Caco-2 (cell line): ENCODE measurements around the gene DNAJA3. TPM values are rescaled to one million over a fixed set of nuclear protein-coding genes. Genes with fewer than 3 reads are reported as not detected.

Experiments
- BruUV-seq: library from RNA; stranded (reverse); fragments of 400-500 nt; replicated peaks from 2 replicates; lab custom pipeline; 2021; lab: Mats Ljungman, UMichigan
- CTCF ChIA-PET: fragments of 300-600 bp; sonication (Branson Sonifier 250); formaldehyde crosslinking; loops from one replicate; lab custom pipeline; 2022; ENCODE audit warnings: antibody characterized with exemption; lab: Charles Lee
- POLR2A ChIA-PET: fragments of 300-600 bp; sonication (Branson Sonifier 250); formaldehyde crosslinking; loops from one replicate; lab custom pipeline; 2022; ENCODE audit warnings: antibody characterized with exemption; lab: Charles Lee
- DNase-seq, 2 experiments: peaks; one replicate each; pipeline versions ENCODE4 v3.0.0 to v3.0.0-alpha.2; 2020 to 2022
- H3K27me3 ChIP-seq: replicated peaks from 2 replicates; pipeline ENCODE4 v1.6.0; 2011; ENCODE audit warnings: low read length; ENCODE audit not compliant: control insufficient read depth, insufficient read depth
- H3K36me3 ChIP-seq: 2 replicates; pipeline ENCODE4 v1.5.1; 2011; ENCODE audit warnings: low read length; ENCODE audit not compliant: control insufficient read depth, insufficient read depth
- H3K4me1 ChIP-seq: fragments of 250-450 bp; sonication (Bioruptor Pico); 2 replicates; pipeline ENCODE4 v1.5.1; 2020; ENCODE audit warnings: mild to moderate bottlenecking
- H3K4me3 ChIP-seq: 2 replicates; pipeline ENCODE4 v1.5.1; 2011; ENCODE audit warnings: low read depth, mild to moderate bottlenecking, control low read depth, low read length
- H3K9me3 ChIP-seq: fragments of 250-450 bp; sonication (Bioruptor Pico); 2 replicates; pipeline ENCODE4 v1.5.1; 2020; ENCODE audit warnings: mild to moderate bottlenecking, moderate library complexity
- H3K27ac Mint-ChIP-seq: one replicate; pipeline ENCODE4 v1.8.0; 2022; ENCODE audit warnings: mixed read lengths; ENCODE audit not compliant: unreplicated experiment
- H3K27me3 Mint-ChIP-seq: one replicate; pipeline ENCODE4 v1.8.0; 2022; ENCODE audit warnings: mixed read lengths; ENCODE audit not compliant: insufficient read depth, unreplicated experiment
- H3K36me3 Mint-ChIP-seq: one replicate; pipeline ENCODE4 v1.8.0; 2022; ENCODE audit warnings: mild to moderate bottlenecking, mixed read lengths; ENCODE audit not compliant: insufficient read depth, unreplicated experiment
- H3K4me1 Mint-ChIP-seq: one replicate; pipeline ENCODE4 v1.8.0; 2022; ENCODE audit warnings: low read depth, mixed read lengths; ENCODE audit not compliant: unreplicated experiment
- H3K4me3 Mint-ChIP-seq: one replicate; pipeline ENCODE4 v1.8.0; 2022; ENCODE audit warnings: mild to moderate bottlenecking, moderate library complexity, mixed read lengths; ENCODE audit not compliant: unreplicated experiment
- H3K9me3 Mint-ChIP-seq: one replicate; pipeline ENCODE4 v1.8.0; 2022; ENCODE audit warnings: mixed read lengths; ENCODE audit not compliant: unreplicated experiment
- intact Hi-C: fragments of 100-400 bp; cut with micrococcal nuclease; formaldehyde crosslinking; loops from one replicate; pipeline ENCODE4 v1.10.0; 2022; ENCODE audit not compliant: unreplicated experiment
- total RNA-seq: library from RNA; stranded (reverse); gene quantifications from 2 replicates; pipeline ENCODE4 v1.2.3, GENCODE V29; 2022
- TF ChIP-seq, protein P1 (sequence below), 2 experiments: fragments of 200-600 bp in 1 of 2; IDR thresholded peaks; 1 replicate in 1 of 2; 2 replicates in 1 of 2; pipeline versions ENCODE4 v1.5.1 to v1.8.0; 2011 to 2022; ENCODE audit warnings: antibody characterized with exemption in 1 of 2, control low read depth in 1 of 2, inconsistent platforms in 1 of 2, low read depth in 1 of 2, low read length in 1 of 2, mild to moderate bottlenecking in 1 of 2, moderate library complexity in 1 of 2; ENCODE audit not compliant: insufficient read depth in 1 of 2, severe bottlenecking in 1 of 2, unreplicated experiment in 1 of 2

The DNAJA3 gene
- total RNA-seq, 1 experiment from 2014 or later: 77.1 TPM

DNA sequence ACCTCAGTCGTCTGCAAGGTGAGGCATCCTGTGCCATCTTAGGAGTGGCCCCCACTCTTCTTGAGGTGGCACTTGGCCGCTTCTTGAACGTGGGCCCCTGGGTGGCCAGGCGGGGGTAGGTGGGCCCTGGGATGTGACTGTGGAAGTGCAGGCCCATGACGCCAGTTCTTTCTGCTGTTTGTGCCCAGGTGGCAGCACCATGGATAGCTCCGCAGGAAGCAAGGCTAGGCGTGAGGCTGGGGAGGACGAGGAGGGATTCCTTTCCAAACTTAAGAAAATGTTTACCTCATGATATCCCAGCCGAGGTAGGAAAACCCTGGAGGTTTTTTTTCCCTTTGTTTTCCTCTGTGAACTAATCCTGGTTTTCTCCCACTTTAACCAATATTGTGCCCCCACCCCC, 29.0 kb downstream of the DNAJA3 start:
- Histone ChIP-seq H3K9me3 (no peaks in the 10 kb centered on the region), H3K27me3 (no peaks in the 10 kb centered on the region), H3K4me1 (no peaks in the 10 kb centered on the region), H3K4me3 (no peak overlapping the region), H3K36me3 (no peaks in the 10 kb centered on the region; the same call in 1 of the 2 replicates)
- no peak overlapping the region for H3K27ac Mint-ChIP-seq
- ChIA-PET CTCF (no interaction called here), POLR2A (interaction anchor here (0.6 kb wide), 1 partner anchor 10 kb away, joined by 7 read pairs; no protein-coding TSS in a partner anchor)
- DNase-seq: no peak
- peaks cover 93% of the 10 kb centered on the region for H3K36me3 Mint-ChIP-seq
- intact Hi-C loops: no loop called here
- no peaks in the 10 kb centered on the region for H3K27me3 Mint-ChIP-seq
- BruUV-seq: no TSS peak
- H3K4me1 Mint-ChIP-seq: no peaks in the 10 kb centered on the region
- H3K4me3 Mint-ChIP-seq: no peak overlapping the region
- no peaks in the 10 kb centered on the region for H3K9me3 Mint-ChIP-seq
- TF ChIP-seq, protein P1, sequence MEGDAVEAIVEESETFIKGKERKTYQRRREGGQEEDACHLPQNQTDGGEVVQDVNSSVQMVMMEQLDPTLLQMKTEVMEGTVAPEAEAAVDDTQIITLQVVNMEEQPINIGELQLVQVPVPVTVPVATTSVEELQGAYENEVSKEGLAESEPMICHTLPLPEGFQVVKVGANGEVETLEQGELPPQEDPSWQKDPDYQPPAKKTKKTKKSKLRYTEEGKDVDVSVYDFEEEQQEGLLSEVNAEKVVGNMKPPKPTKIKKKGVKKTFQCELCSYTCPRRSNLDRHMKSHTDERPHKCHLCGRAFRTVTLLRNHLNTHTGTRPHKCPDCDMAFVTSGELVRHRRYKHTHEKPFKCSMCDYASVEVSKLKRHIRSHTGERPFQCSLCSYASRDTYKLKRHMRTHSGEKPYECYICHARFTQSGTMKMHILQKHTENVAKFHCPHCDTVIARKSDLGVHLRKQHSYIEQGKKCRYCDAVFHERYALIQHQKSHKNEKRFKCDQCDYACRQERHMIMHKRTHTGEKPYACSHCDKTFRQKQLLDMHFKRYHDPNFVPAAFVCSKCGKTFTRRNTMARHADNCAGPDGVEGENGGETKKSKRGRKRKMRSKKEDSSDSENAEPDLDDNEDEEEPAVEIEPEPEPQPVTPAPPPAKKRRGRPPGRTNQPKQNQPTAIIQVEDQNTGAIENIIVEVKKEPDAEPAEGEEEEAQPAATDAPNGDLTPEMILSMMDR (IDR thresholded peaks at IDR 0.05; ENCODE audit: insufficient read depth in 1 of 2, low read depth in 1 of 2, low read length in 1 of 2, severe bottlenecking in 1 of 2, unreplicated experiment in 1 of 2): no peak

DNA sequence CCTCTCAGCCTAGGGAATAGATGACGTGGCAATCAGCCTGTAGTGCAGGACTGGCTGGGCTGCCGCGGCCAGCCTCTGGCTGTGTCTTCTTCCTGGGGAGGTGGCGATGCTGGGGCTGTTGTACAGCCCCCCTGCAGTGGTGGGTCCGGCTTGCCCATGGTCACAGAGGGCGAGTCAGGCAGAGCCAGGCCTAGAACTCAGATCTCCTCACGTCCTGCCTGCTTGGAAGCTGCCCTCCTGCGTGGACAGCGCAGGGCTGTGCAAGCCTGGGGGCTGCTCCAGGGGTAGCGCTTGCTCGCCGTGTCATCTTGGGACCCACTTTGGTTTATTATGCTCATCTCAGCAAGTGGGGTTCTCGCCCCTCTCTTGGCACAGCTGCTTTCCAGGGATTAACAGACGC, 29.4 kb downstream of the DNAJA3 start:
- TF ChIP-seq, protein P1 (IDR thresholded peaks at IDR 0.05; ENCODE audit: insufficient read depth in 1 of 2, low read depth in 1 of 2, low read length in 1 of 2, severe bottlenecking in 1 of 2, unreplicated experiment in 1 of 2): no peak
- Mint-ChIP-seq H3K9me3 (no peaks in the 10 kb centered on the region), H3K4me3 (no peak overlapping the region), H3K27me3 (no peaks in the 10 kb centered on the region), H3K27ac (no peak overlapping the region), H3K36me3 (peaks cover 93% of the 10 kb centered on the region), H3K4me1 (no peaks in the 10 kb centered on the region)
- intact Hi-C loops: no loop called here
- H3K27me3 ChIP-seq: no peaks in the 10 kb centered on the region
- DNase-seq: no peak
- no TSS peak for BruUV-seq
- no peaks in the 10 kb centered on the region; the same call in 1 of the 2 replicates for H3K36me3 ChIP-seq
- no peaks in the 10 kb centered on the region for H3K4me1 ChIP-seq
- CTCF ChIA-PET: no interaction called here
- H3K4me3 ChIP-seq: no peak overlapping the region
- H3K9me3 ChIP-seq: no peaks in the 10 kb centered on the region
- POLR2A ChIA-PET: interaction anchor here (0.6 kb wide), 1 partner anchor 10 kb away, joined by 7 read pairs; no protein-coding TSS in a partner anchor

DNA sequence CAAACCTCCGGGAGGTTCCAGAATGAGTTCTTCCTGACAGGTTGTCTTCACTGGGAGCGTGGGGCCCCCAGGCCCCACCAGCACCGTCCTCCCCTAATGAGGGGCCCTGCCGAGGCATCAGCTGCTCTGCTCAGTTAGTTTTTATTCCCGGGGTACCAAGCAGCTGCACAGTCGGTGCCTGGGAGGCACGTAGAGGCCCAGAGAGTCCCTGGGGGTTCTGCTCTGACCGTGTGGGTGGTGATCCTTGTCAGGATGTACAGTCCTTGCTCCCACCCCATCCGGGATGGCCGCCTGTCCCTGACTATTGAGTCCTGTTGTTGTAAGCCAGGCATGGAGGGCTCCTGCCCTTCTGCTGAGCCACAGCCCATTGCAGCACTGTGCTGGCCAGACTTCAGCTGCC, 30.3 kb downstream of the DNAJA3 start:
- H3K36me3 ChIP-seq: no peaks in the 10 kb centered on the region; the same call in 1 of the 2 replicates
- no peaks in the 10 kb centered on the region for H3K4me1 ChIP-seq
- TF ChIP-seq, protein P1 (IDR thresholded peaks at IDR 0.05; ENCODE audit: insufficient read depth in 1 of 2, low read depth in 1 of 2, low read length in 1 of 2, severe bottlenecking in 1 of 2, unreplicated experiment in 1 of 2): no peak
- Mint-ChIP-seq H3K27ac (no peak overlapping the region), H3K4me1 (no peaks in the 10 kb centered on the region), H3K9me3 (no peaks in the 10 kb centered on the region), H3K27me3 (no peaks in the 10 kb centered on the region), H3K4me3 (no peak overlapping the region), H3K36me3 (peaks cover 91% of the 10 kb centered on the region)
- ChIA-PET POLR2A (no interaction called here), CTCF (no interaction called here)
- no peak overlapping the region for H3K4me3 ChIP-seq
- no peak for DNase-seq
- H3K27me3 ChIP-seq: no peaks in the 10 kb centered on the region
- TSS peak; percentile 54 for BruUV-seq
- intact Hi-C loops: no loop called here
- no peaks in the 10 kb centered on the region for H3K9me3 ChIP-seq
